ENCODE results near the gene LCOR. TPM values are rescaled to one million over a fixed set of nuclear protein-coding genes. Genes with fewer than 3 reads are reported as not detected.

Gene LCOR
- polyA plus RNA-seq, 1 experiment: 11.6 TPM

DNA sequence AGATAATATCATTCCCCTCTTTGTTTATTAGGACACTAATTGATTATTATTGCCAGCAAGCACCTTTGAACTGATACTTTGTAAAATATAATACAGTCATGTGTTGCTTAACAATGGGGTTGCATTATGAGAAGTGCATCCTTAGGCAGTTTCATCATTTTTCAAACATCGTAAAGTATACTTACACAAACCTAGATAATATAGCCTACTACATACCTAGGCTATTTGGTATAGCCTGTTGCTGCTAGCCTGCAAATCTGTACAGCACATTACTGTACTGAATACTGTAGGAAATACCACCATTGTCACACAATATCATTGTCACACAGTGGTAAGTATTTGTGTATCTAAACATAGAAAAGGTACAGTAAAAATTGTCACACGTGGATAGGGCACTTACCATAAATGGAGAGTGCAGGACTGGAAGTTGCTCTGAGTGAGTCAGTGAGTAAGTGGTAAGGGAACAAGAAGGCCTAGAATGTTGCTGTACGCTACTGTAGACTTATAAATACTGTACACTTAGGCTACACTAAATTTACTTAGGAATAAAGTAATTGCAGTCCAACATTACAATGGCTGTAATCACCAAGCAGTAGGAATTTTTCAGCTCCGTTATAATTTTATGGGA lies 70.7 kb downstream of the LCOR start:
- no peaks in the 10 kb centered on the region for H3K27me3 ChIP-seq (ENCODE audit: control insufficient read depth, insufficient read depth, low read length)
- peaks cover 6% of the 10 kb centered on the region; the same call in 1 of the 2 replicates for H3K9me3 ChIP-seq (ENCODE audit: control insufficient read depth, insufficient read depth, low read length)
- CTCF ChIA-PET: no interaction called here
- no peak for DNase-seq (ENCODE audit: low read depth, low spot score)
- POLR2A ChIA-PET: no interaction called here
- H3K4me3 ChIP-seq (ENCODE audit: low read depth, low read length): no peak overlapping the region
- no peak overlapping the region for H3K27ac ChIP-seq (ENCODE audit: low read depth, low read length)
- TF ChIP-seq, protein P1, sequence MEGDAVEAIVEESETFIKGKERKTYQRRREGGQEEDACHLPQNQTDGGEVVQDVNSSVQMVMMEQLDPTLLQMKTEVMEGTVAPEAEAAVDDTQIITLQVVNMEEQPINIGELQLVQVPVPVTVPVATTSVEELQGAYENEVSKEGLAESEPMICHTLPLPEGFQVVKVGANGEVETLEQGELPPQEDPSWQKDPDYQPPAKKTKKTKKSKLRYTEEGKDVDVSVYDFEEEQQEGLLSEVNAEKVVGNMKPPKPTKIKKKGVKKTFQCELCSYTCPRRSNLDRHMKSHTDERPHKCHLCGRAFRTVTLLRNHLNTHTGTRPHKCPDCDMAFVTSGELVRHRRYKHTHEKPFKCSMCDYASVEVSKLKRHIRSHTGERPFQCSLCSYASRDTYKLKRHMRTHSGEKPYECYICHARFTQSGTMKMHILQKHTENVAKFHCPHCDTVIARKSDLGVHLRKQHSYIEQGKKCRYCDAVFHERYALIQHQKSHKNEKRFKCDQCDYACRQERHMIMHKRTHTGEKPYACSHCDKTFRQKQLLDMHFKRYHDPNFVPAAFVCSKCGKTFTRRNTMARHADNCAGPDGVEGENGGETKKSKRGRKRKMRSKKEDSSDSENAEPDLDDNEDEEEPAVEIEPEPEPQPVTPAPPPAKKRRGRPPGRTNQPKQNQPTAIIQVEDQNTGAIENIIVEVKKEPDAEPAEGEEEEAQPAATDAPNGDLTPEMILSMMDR (IDR thresholded peaks at IDR 0.05; ENCODE audit: low read depth, low read length): no peak

GRCh38 chr10:96904648-96905047 lies 72.5 kb downstream of the LCOR start:
- Histone ChIP-seq H3K9me3 (ENCODE audit: control insufficient read depth, insufficient read depth, low read length) (peaks cover 6% of the 10 kb centered on the region; the same call in 1 of the 2 replicates), H3K27ac (ENCODE audit: low read depth, low read length) (no peak overlapping the region), H3K4me3 (ENCODE audit: low read depth, low read length) (no peak overlapping the region), H3K27me3 (ENCODE audit: control insufficient read depth, insufficient read depth, low read length) (no peaks in the 10 kb centered on the region)
- TF ChIP-seq, protein P1 (IDR thresholded peaks at IDR 0.05; ENCODE audit: low read depth, low read length): no peak
- DNase-seq (ENCODE audit: low read depth, low spot score): no peak
- POLR2A ChIA-PET: no interaction called here
- CTCF ChIA-PET: no interaction called here

- Histone ChIP-seq H3K9me3 (ENCODE audit: control insufficient read depth, insufficient read depth, low read length) (no peaks in the 10 kb centered on the region), H3K4me3 (ENCODE audit: low read depth, low read length) (no peak overlapping the region), H3K27ac (ENCODE audit: low read depth, low read length) (no peak overlapping the region), H3K27me3 (ENCODE audit: control insufficient read depth, insufficient read depth, low read length) (no peaks in the 10 kb centered on the region)
- TF ChIP-seq, protein P1 (IDR thresholded peaks at IDR 0.05; ENCODE audit: low read depth, low read length): no peak
- ChIA-PET CTCF (no interaction called here), POLR2A (no interaction called here)
- DNase-seq (ENCODE audit: low read depth, low spot score): no peak
Measured at GRCh38 chr10:96906864-96907263, 74.8 kb downstream of the LCOR start.

DNA sequence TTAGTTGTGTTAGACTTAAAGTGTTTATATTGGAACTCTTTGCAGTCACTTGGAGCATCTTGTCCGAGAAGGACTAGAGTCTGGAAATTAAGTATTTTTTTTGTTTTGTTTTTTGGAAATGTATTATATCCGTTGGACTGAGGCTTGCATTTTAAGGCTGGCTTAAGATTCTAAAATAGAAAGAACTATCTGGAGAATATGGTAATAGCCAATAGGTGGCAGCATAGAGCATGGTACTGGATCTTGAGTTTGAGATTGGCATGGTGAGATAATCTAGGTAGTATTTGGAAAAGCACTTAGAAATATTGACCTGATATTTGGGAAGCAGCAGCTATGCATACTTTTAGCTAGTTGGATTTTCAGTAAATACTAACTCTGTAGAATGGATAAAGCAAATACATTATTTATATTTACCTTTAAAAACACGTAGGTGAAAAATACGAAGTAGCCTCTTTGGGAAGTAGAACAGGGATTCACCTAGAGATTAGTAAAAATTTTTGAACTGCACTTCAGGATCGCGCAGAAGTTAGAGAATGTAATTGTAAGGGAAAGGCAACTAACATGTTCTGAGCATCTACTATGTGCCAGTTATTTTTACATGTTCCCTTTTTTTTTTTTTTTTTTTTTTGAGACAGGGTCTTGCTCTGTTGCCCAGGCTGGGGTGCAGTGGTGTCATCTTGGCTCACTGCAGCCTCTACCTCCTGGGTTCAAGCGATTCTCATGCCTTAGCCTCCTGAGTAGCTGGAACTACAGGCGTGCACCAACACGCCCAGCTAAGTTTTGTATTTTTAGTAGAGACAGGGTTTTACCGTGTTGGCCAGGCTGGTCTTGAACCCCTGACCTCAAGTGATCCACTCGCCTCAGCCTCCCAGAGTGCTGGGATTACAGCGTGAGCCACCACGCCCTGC lies 78.6 kb downstream of the LCOR start:
- DNase-seq (ENCODE audit: low read depth, low spot score): no peak
- POLR2A ChIA-PET: no interaction called here
- CTCF ChIA-PET: interaction anchor here (0.6 to 2.5 kb wide), 15 partner anchors 8 to 229 kb away, joined by 3 to 10 read pairs (median 4); no protein-coding TSS in a partner anchor

More for the DNA sequence above, 78.6 kb downstream of the LCOR start:
- no peaks in the 10 kb centered on the region for H3K9me3 ChIP-seq (ENCODE audit: control insufficient read depth, insufficient read depth, low read length)
- no peaks in the 10 kb centered on the region for H3K27me3 ChIP-seq (ENCODE audit: control insufficient read depth, insufficient read depth, low read length)
- no peak overlapping the region for H3K4me3 ChIP-seq (ENCODE audit: low read depth, low read length)
- TF ChIP-seq, protein P1 (IDR thresholded peaks at IDR 0.05; ENCODE audit: low read depth, low read length): peak; percentile 61
- H3K27ac ChIP-seq (ENCODE audit: low read depth, low read length): no peak overlapping the region

All from AG04450 (cell line).